HG02884 (cell line): Measurements from ENCODE around the gene CRACR2B.

Experiments
- ATAC-seq: cut with Tn5 transposase; IDR thresholded peaks from one replicate; pipeline ENCODE4 v1.9.1; 2021; ENCODE audit warnings: mild to moderate bottlenecking, moderate library complexity; ENCODE audit not compliant: unreplicated experiment

Gene CRACR2B

GRCh38 chr11:837189-837989 lies 9.7 kb downstream of the CRACR2B start:
- no peak for ATAC-seq

DNA sequence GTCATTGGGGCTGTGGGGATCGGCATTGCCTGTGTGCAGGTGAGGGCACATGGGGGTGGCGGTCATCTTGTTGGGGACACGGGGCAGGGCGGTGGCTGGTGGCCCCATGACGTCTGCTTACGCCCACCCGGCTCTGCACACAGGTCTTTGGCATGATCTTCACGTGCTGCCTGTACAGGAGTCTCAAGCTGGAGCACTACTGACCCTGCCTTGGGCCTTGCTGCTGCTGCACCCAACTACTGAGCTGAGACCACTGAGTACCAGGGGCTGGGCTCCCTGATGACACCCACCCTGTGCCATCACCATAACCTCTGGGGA lies 10.2 kb downstream of the CRACR2B start:
- ATAC-seq, result no peak

GRCh38 chr11:838441-839279 lies 10.9 kb downstream of the CRACR2B start:
- ATAC-seq, result no peak

GRCh38 chr11:839280-839623 lies 11.5 kb downstream of the CRACR2B start:
- ATAC-seq, result no peak

GRCh38 chr11:839875-840617 lies 12.3 kb downstream of the CRACR2B start:
- ATAC-seq, result no peak

DNA sequence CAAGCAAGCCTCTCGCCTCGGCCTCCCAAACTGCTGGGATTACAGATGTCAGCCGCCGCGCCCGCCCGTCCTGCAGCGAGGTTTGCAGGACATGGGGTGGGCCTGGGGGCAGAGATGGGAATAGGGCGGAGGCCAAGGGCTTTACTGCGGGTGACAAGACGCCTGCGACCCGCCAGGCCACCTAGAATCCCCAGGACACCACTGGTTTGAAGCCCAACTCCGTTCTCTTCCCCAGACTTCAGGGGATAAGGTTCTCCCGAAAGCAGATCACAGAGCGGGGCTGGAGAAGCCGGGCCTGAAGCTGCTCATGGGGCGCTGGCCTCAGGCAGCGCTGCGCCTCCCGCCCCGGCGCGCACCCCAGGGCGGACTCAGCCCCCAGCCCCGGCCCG lies 14.3 kb downstream of the CRACR2B start:
- ATAC-seq, result peak; percentile 25

GRCh38 chr11:842370-843002 lies 14.8 kb downstream of the CRACR2B start, which contains the start of the genes POLR2L and TSPAN4:
TSS of gene POLR2L (minus strand) at chr11:842529. CDS start at chr11:842508, 21 bp downstream.
TSS of gene TSPAN4 (plus strand) at chr11:842852. CDS start at chr11:850305, 7,453 bp downstream.
- peak; percentile 58 for ATAC-seq

DNA sequence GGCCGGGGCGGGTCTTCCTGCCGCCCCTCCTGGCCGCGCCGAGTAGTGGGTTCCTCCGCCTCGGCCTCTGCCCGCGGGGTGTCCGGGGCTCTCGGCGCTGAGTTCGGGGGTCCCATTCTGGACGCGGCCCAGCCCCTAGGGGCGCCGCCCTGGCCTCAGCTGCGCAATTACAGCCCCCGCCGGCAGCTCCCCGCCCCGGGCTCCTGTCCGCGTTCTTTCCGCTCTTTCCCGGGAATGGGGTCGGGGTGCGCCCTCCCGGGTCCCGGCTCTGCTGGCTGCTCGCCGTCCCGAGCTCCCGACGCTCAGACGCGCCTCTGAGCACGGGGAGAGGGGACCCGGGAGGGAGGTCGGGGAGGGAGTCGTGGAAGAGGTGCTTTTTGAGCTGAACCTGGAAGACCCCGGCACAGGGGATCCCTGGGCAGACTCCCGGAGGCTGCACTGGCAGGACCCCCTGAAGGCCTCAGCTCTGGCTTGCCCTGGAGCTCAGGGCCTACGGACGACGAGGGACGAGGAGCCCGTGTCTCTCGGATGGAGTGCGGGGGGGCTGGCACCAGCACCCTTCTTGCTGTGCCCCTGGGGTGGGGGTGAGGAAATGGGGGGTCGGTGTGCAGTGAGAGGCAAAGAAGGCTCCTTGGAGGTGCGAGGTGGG lies 15.5 kb downstream of the CRACR2B start:
- no peak for ATAC-seq

- ATAC-seq, result no peak
Measured at GRCh38 chr11:843818-844692, 16.3 kb downstream of the CRACR2B start.

- no peak for ATAC-seq
Measured at GRCh38 chr11:844693-845644, 17.2 kb downstream of the CRACR2B start.

DNA sequence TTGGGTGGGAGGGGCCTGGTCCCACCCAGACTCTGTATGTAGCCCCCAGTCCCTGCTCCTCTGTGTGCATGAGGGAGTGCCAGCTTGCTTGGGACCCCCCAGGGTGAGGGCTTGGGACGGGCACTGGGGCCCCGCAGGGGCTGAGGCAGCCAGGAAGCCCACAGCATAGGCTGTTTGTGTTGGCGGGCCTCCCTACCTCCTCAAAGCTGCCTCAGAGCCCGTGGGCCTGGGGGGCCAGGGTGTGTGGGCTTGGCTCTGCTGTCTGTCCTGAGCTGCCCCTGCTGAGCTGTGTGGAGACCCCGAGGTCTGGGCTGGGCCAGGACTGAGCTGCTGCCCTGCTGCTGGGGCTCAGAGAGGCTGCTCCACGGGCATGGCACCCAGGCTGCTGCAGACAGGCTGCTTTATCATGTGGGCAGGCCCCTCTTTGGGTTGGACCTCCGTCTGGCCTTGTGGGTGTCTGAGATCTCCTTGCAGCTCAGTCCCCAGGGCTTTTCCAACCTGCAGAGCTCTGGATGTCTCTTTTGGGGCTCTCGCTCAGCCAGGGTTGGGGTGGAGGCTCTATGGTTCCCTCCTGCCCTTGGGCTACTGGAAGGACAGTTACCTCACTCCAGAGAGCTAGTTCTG lies 18.3 kb downstream of the CRACR2B start:
- no peak for ATAC-seq

DNA sequence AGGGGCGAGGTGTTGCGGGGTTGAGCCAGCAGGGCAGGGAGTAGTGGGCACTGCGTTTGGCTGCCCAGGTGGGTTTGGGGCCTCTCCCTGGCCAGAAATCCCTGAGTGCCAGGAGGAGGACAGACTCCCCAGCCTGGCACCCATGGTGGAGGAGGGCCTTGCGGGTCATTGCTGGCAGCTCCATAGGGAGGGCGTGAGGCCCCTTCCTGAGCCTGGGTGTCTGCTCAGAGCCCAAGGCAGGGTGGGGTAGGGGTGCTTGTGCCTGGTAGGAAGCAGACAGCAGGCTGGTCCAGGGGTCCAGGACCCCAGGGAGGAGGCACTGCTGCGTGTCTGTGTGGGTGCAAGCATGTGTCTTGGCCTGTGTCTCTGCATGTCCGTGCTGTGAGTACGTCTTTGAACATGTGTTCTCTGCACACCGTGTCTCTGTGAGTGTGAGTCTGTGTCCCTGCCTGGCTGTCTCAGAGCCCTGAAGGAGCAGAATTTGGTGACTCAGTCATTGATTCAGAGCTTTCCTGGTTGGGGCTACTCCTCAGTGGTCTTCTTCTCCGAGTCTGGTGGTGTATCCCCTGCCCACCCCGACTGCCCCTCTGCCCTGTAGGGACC lies 18.9 kb downstream of the CRACR2B start:
- no peak for ATAC-seq

DNA sequence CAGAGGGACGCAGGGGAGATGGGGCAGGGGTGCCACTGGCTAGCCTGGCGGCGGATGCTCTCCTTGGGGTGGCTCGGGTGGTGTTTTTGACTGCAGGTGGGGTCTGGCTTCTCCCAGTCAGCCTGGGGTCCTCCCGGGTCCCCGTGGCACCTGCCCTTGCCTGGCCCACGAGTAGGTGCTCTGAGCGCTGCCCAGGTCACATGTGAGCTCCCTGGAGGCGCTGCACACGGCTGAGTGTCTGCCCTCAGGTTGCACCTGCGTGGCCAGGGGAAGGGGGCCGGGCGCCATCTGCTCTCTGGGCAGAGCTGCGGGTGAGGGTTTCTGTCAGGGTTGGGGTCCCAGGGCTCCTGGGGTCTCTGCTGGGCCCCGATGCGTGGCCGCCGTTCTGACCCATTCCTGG lies 20.2 kb downstream of the CRACR2B start:
- no peak for ATAC-seq

- ATAC-seq, result no peak
Measured at GRCh38 chr11:848380-848931, 20.7 kb downstream of the CRACR2B start.

DNA sequence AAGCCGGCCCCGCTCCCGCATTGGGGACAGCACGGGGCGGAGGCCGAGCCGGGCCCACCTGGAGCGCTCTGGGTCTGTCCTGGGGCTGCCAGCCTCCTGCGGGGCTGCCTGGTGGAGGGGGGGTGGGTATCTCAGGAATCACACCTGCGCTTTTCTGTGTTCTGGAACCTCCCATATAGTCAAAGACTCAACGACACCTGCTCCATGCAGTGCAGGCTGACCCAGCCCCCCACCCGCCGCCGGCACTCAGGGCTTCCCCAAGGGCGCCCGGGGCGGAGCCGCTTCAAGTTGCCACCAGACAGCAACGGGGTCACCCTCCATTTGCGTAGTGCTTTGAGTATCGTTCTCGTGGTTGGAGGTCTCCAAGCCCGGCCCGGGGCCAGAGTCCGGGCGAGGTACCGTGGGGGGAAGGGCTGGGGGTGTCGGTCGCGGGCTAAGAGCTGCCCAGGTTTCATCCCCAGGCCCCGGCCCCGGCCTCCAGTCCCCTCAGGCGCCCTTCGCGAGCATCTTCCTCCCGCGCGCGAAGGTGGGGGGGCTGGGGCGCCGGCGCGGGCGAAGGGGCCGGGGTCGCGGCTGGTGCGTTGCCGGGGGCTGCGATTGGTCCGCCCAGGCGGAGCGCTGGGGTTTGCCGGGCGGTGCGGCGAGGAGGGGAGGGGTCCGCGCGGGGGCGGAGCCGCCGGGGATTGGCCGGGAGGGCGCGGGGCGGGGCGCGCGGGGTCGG lies 21.5 kb downstream of the CRACR2B start:
- ATAC-seq, result no peak

DNA sequence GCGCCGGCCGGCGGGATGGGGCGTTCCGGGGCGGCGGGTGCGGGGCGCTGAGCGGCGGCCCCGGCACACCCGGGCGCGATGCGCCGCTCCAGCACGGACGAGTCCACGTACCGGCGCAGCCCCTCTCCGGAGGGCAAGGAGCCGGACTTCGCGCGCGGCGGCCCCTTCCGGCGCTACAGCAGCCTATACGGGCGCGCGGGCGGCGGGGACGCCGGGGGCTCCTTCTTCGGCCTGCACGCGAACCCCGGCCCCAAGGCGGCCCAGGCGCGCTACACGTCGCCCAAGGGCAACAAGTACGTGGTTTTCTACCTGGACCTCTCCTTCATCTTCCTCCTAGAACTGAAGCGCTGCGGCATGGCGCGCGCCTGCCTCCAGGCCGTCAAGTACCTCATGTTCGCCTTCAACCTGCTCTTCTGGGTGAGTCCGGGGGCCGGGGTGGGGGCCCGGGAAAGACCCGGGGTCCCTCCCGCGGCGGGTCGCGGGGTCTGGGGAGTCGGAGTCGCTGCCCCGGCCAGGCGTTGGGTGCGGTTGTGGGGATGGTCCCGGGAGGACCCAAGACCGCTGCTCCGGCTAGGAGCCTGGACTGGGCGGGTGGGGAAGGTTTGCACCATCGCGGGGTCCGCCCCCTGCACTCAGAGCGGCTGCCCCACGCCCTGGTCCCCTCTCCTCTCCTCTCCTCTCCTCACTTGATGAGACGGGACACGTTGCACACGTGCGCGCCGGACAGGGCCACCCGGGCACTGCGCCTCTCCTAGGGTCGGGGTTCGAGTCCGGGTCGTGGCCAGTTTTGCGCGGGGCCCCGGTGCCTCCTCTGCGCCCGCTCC lies 22.4 kb downstream of the CRACR2B start:
- ATAC-seq, result no peak
